Ramos (cell line): ENCODE data around the gene FUT8.

Experiments used
- in situ Hi-C: fragments of 300-500 bp; cut with MboI; formaldehyde crosslinking; loops from one replicate; pipeline ENCODE4 v1.14.3; 2022; ENCODE audit warnings: low sequenced_read_pairs; ENCODE audit not compliant: unreplicated experiment

Gene FUT8

GRCh38 chr14:65483647-65484046, 71.1 kb downstream of the FUT8 start:
- in situ Hi-C loops = no loop called here

GRCh38 chr14:65485516-65485915, 73.0 kb downstream of the FUT8 start:
- in situ Hi-C loops = no loop called here

- in situ Hi-C loops = no loop called here
Observed at GRCh38 chr14:65486863-65487262, 74.3 kb downstream of the FUT8 start.

- in situ Hi-C loops = no loop called here
Observed at GRCh38 chr14:65487783-65488494, 75.4 kb downstream of the FUT8 start.

- in situ Hi-C loops = no loop called here
Observed at GRCh38 chr14:65491274-65491673, 78.7 kb downstream of the FUT8 start.

GRCh38 chr14:65492266-65492665, 79.7 kb downstream of the FUT8 start:
- in situ Hi-C loops = no loop called here

- in situ Hi-C loops = no loop called here
Observed at GRCh38 chr14:65495196-65495595, 82.7 kb downstream of the FUT8 start.

GRCh38 chr14:65496178-65496993, 83.9 kb downstream of the FUT8 start:
- in situ Hi-C loops = no loop called here

GRCh38 chr14:65499138-65499537, 86.6 kb downstream of the FUT8 start:
- in situ Hi-C loops = no loop called here

- in situ Hi-C loops = no loop called here
Observed at GRCh38 chr14:65500075-65500474, 87.5 kb downstream of the FUT8 start.

GRCh38 chr14:65501328-65501727, 88.8 kb downstream of the FUT8 start:
- in situ Hi-C loops = no loop called here

GRCh38 chr14:65502676-65503124, 90.2 kb downstream of the FUT8 start:
- in situ Hi-C loops = no loop called here

GRCh38 chr14:65503771-65504170, 91.2 kb downstream of the FUT8 start:
- in situ Hi-C loops = no loop called here

- in situ Hi-C loops = no loop called here
Observed at GRCh38 chr14:65506801-65507200, 94.3 kb downstream of the FUT8 start.

- in situ Hi-C loops = no loop called here
Observed at GRCh38 chr14:65509842-65510241, 97.3 kb downstream of the FUT8 start.

GRCh38 chr14:65513671-65514070, 101.1 kb downstream of the FUT8 start:
- in situ Hi-C loops = no loop called here

GRCh38 chr14:65517635-65518542, 105.4 kb downstream of the FUT8 start:
- in situ Hi-C loops = no loop called here

GRCh38 chr14:65528069-65528468, 115.5 kb downstream of the FUT8 start:
- in situ Hi-C loops = no loop called here

GRCh38 chr14:65531148-65531547, 118.6 kb downstream of the FUT8 start:
- in situ Hi-C loops = no loop called here

- in situ Hi-C loops = no loop called here
Observed at GRCh38 chr14:65533736-65534404, 121.3 kb downstream of the FUT8 start.
